NB4 (cell line): ENCODE measurements around the gene PPP1R1B.

Experiments
- DNase-seq: peaks from one replicate; pipeline ENCODE4 v3.0.0; 2010; ENCODE audit warnings: low read depth
- H3K4me3 ChIP-seq: one replicate; pipeline ENCODE4 v1.5.1; 2011; ENCODE audit warnings: mild to moderate bottlenecking, low read depth, low read length, moderate library complexity
- MYC ChIP-seq: IDR thresholded peaks from 2 replicates; pipeline ENCODE4 v1.6.1; 2011; ENCODE audit warnings: low read depth, low read length
- POLR2A ChIP-seq: IDR thresholded peaks from 2 replicates; pipeline ENCODE4 v1.6.1; 2011; ENCODE audit warnings: mild to moderate bottlenecking; ENCODE audit not compliant: insufficient read length; ENCODE audit errors: extremely low read depth
- TF ChIP-seq, protein P1 (sequence below): IDR thresholded peaks from one replicate; pipeline ENCODE4 v1.5.1; 2012; ENCODE audit warnings: low read depth, low read length
- TF ChIP-seq, protein P2 (sequence below): IDR thresholded peaks from 2 replicates; pipeline ENCODE4 v1.6.1; 2011; ENCODE audit warnings: low read depth, low read length

Gene PPP1R1B

DNA sequence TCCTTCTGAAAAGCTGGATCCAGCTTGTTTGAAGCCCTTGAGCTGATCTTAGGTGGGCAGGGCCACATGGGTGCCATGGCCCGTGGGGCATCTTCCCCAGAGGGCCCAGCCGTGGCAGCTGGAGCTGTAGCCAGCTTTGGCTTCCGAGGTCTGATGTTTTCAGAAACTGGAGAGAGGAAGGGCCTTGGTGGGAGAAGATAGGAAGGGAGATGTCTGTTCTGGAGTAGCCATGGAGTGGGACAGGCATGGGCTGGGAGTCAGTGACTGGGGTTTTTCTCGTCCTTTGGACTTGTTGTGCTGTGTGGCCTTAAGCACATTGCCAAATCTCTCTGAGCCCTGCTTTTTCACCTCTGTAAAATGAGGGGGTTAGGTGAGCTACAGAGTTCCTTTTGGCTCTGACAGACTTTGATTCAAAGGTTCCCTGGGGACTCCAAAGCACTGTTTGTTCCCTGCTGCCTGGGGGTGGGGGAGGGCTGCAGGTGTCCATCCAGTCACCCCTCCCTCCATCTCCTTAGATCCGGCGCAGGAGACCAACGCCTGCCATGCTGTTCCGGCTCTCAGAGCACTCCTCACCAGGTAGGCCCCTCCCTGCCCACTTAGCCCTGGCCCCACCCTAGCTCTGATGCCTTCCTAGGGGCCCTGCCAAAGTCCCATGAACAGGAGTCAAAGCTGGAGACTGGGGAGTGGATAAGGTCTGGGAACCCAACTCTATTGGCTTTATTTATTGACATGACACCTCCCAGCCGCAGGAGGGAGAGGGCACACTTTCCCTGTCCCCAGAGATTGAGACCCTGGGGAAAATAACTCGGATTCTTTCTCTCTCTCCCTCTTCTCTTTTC lies 2.1 kb downstream of the PPP1R1B start:
- no peak overlapping the region for H3K4me3 ChIP-seq
- no peak for DNase-seq
- TF ChIP-seq MYC, result no peak
- TF ChIP-seq, protein P1, sequence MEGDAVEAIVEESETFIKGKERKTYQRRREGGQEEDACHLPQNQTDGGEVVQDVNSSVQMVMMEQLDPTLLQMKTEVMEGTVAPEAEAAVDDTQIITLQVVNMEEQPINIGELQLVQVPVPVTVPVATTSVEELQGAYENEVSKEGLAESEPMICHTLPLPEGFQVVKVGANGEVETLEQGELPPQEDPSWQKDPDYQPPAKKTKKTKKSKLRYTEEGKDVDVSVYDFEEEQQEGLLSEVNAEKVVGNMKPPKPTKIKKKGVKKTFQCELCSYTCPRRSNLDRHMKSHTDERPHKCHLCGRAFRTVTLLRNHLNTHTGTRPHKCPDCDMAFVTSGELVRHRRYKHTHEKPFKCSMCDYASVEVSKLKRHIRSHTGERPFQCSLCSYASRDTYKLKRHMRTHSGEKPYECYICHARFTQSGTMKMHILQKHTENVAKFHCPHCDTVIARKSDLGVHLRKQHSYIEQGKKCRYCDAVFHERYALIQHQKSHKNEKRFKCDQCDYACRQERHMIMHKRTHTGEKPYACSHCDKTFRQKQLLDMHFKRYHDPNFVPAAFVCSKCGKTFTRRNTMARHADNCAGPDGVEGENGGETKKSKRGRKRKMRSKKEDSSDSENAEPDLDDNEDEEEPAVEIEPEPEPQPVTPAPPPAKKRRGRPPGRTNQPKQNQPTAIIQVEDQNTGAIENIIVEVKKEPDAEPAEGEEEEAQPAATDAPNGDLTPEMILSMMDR, result no peak
- TF ChIP-seq, protein P2, sequence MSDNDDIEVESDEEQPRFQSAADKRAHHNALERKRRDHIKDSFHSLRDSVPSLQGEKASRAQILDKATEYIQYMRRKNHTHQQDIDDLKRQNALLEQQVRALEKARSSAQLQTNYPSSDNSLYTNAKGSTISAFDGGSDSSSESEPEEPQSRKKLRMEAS, result no peak
- TF ChIP-seq POLR2A, result no peak

DNA sequence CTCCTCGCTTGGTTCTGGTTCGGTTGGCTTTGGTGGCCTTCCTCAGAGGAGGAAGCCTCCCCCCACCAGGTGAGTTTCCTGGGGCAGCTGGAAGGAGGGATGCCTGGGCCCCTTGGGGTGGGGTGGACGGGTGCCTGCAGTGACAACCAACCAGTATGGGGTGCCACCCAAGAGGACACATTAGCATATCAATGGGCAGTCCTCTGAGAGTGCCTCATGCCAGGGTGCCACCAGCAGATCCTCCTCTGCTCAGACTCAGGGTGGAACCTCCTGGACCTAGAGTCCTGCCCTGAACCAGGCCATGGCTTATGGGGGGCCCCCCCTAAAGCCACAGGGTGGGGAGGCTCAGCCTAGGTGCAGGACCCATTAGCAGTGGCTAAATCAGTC lies 2.7 kb downstream of the PPP1R1B start:
- H3K4me3 ChIP-seq, result no peak overlapping the region
- TF ChIP-seq POLR2A, result no peak
- TF ChIP-seq MYC, result no peak
- TF ChIP-seq, protein P2, result no peak
- TF ChIP-seq, protein P1, result no peak
- no peak for DNase-seq

DNA sequence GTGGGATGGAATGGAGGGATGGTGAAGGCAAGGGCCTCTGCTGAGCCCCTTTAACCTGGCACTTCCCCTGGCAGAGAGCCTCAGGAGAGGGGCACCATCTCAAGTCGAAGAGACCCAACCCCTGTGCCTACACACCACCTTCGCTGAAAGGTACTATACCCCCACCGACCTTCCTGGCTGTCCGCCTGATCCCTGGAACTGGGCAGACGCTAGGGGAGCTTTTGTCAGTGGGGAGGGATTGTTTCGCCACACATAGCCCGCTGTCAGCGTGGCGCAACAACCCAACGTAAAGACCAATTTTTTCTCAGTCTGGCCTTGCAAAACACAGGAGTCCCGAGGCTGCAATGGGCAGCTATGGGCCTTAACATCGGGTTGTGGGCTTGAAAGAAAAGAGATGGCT lies 3.1 kb downstream of the PPP1R1B start:
- no peak overlapping the region for H3K4me3 ChIP-seq
- DNase-seq, result peak; percentile 92
- TF ChIP-seq, protein P1, result peak; percentile 29
- TF ChIP-seq, protein P2, result peak; percentile 45; the same call in 1 of the 2 replicates
- TF ChIP-seq POLR2A (no peak), MYC (peak; percentile 47)

DNA sequence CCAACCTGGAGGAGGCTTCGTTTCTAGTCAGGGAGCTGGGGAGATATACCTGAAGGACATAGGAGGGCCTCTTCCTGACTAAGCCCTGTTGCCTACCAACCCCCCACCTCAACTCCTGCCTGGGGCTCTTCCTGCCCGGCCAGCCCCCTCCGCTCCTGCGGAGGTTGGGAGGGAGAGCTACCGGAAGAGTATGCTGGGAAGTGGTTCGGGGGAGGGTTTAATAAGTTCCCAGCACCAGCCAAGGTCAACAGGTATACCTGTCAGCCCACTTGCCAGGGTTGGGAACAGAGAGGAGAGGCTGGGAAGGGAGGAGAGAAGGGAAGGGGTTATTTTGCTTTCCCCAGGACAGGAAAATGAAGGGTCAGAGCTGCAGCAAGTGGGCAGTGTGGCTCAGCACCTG lies 4.7 kb downstream of the PPP1R1B start:
- no peak overlapping the region for H3K4me3 ChIP-seq
- DNase-seq, result no peak
- TF ChIP-seq MYC, result no peak
- TF ChIP-seq, protein P1, result no peak
- TF ChIP-seq POLR2A, result no peak
- TF ChIP-seq, protein P2, result no peak

DNA sequence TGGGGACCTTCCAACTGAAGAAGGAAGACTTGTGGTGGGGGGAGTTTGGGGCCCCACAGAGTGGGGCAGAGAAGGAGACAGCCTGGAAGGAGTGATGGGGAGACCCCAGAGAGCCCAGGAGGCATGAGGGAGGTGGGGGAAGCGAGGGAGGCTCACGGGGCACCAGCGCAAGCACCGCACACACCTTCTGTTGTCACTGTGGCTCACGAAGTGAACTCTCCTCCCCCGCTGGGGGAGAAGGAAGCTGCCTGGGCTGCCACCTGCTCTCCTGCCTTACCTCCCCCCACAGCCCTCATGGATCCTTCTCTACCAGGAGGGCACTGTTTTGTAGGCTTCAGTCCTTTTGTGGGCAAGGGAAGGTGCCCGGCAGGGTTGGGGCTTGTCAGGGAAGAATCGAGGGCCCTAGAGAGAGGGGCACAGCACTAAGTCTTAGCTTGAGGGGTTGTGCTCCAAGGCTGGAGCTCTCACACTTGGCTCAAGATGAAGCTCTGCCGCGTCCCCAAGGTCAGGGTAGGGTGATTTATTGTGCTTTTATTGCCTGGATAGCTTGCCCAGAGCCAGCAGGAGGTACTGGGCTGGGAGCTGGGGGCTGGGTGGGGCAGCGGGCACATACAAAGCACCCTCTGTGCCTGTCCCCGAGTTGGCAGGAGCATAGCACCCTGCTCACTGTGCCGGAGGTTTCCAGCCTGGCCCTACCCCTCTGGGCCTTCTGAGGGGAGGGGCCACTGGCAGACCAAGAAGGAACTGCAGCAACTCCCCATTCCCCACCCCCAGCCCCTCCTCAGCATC lies 5.6 kb downstream of the PPP1R1B start:
- TF ChIP-seq POLR2A (no peak), MYC (0 out of 2 replicates have a peak, but pooled peaks have one; percentile 27)
- TF ChIP-seq, protein P2, result peak; percentile 16; the same call in 1 of the 2 replicates
- no peak overlapping the region for H3K4me3 ChIP-seq
- DNase-seq, result peak; percentile 61
